Sigmoid colon (tissue), 7 donors: ENCODE data around the gene PAX5. TPM values are rescaled to one million over a fixed set of nuclear protein-coding genes. Genes with fewer than 3 reads are reported as not detected.

Experiments used
- DNase-seq: peaks from one replicate; pipeline ENCODE4 v3.0.0-alpha.2; 2019
- H3K27ac ChIP-seq, 4 donors: fragments of 200-600 bp; sonication (generic); one replicate each; pipeline ENCODE4 v1.5.1; 2016 to 2019; ENCODE audit warnings: mild to moderate bottlenecking in 1 of 4
- H3K27me3 ChIP-seq, 3 donors: fragments of 200-600 bp; sonication (generic); one replicate each; pipeline ENCODE4 v1.5.1; 2019; ENCODE audit warnings: mild to moderate bottlenecking in 1 of 3
- H3K36me3 ChIP-seq, 4 donors: fragments of 200-600 bp; sonication (generic); one replicate each; pipeline ENCODE4 v1.5.1; 2016 to 2019
- H3K4me1 ChIP-seq, 4 donors: fragments of 200-600 bp; sonication (generic); one replicate each; pipeline ENCODE4 v1.5.1; 2017 to 2019
- H3K4me3 ChIP-seq, 4 donors: fragments of 200-600 bp; sonication (generic); one replicate each; pipeline ENCODE4 v1.5.1; 2017 to 2019; ENCODE audit warnings: mild to moderate bottlenecking in 2 of 4, moderate library complexity in 1 of 4
- H3K9me3 ChIP-seq, 4 donors: fragments of 200-600 bp in 3 of 4; sonication (generic) in 3 of 4; one replicate each; pipeline versions ENCODE4 v1.5.1 to v1.6.1; 2013 to 2019
- CTCF ChIP-seq, 4 experiments: fragments of 450-650 bp in 3 of 4; fragments of 200-600 bp in 1 of 4; IDR thresholded peaks; one replicate each; pipeline ENCODE4 v1.5.1; 2016 to 2019; ENCODE audit warnings: antibody characterized with exemption in 4 of 4, mild to moderate bottlenecking in 3 of 4, moderate library complexity in 2 of 4
- EP300 ChIP-seq, 4 donors: sonication (generic); formaldehyde crosslinking; IDR thresholded peaks; one replicate each; pipeline ENCODE4 v1.6.1; 2017; ENCODE audit warnings: antibody characterized with exemption in 4 of 4
- POLR2A ChIP-seq, 2 donors: fragments of 450-650 bp; IDR thresholded peaks; one replicate each; pipeline ENCODE4 v1.6.1; 2016; ENCODE audit warnings: antibody characterized with exemption in 2 of 2, mild to moderate bottlenecking in 2 of 2, moderate library complexity in 2 of 2
- POLR2AphosphoS5 ChIP-seq, 4 donors: sonication (generic); formaldehyde crosslinking; IDR thresholded peaks; one replicate each; pipeline ENCODE4 v1.6.1; 2017; ENCODE audit warnings: antibody characterized with exemption in 4 of 4
- WGBS, 2 donors: extraction: QIAGEN DNeasy Blood & Tissue Kit; methylation state at CpG; one replicate each; pipeline ENCODE4 v1.1.7; 2013; 5-methylcytosine and 5-hydroxymethylcytosine counted together
- intact Hi-C: fragments of 100-400 bp; cut with DNase I; formaldehyde crosslinking; loops from one replicate; pipeline ENCODE4 v1.15.1; 2023
- polyA plus RNA-seq, 3 donors: library from polyadenylated mRNA; stranded (reverse); fragments of 200-250 nt; gene quantifications; one replicate each; pipeline ENCODE4 v1.2.3, GENCODE V29; 2013
- total RNA-seq, 4 donors: library from RNA; depleted of rRNA; stranded (reverse); fragments of >200 nt; gene quantifications; one replicate each; pipeline ENCODE4 v1.1.0, GENCODE V29; 2016
- donor health status: healthy with polysubstance abuse.
- donor health status: Bipolar disorder and iron deficiency.
- donor health status: healthy.

PAX5 gene
- total and polyA plus RNA-seq, 7 donors: under 0.01 to 20.1 (median 0.23) TPM; not detected in 4

- TF ChIP-seq EP300 (IDR thresholded peaks at IDR 0.05): no peak
- no peak for TF ChIP-seq POLR2A (IDR thresholded peaks at IDR 0.05)
- TF ChIP-seq CTCF (IDR thresholded peaks at IDR 0.05): no peak
- H3K27me3 ChIP-seq: peaks cover 0 to 73% (median 17%) of the 10 kb centered on the region in 3 donors
- WGBS, 2 donors: 64 to 79% methylated on average over 19 of the region's 19 CpGs
- no peak for DNase-seq
- no peak overlapping the region for H3K27ac ChIP-seq
- no peaks in the 10 kb centered on the region for H3K36me3 ChIP-seq
- peaks cover 2 to 7% (median 5%) of the 10 kb centered on the region in 4 donors for H3K9me3 ChIP-seq
- H3K4me1 ChIP-seq: no peaks in the 10 kb centered on the region
- intact Hi-C loops: no loop called here
- no peak overlapping the region for H3K4me3 ChIP-seq
Measured at GRCh38 chr9:36993933-36994764, 39.9 kb downstream of the PAX5 start.

- Histone ChIP-seq H3K4me3 (no peak overlapping the region), H3K27ac (no peak overlapping the region), H3K36me3 (no peaks in the 10 kb centered on the region), H3K9me3 (peaks cover 2 to 7% (median 5%) of the 10 kb centered on the region in 4 donors), H3K27me3 (peaks cover 0 to 87% (median 17%) of the 10 kb centered on the region in 3 donors), H3K4me1 (no peaks in the 10 kb centered on the region)
- no peak for DNase-seq
- WGBS, 2 donors: 55 to 60% methylated on average over 7 of the region's 7 CpGs
- intact Hi-C loops: no loop called here
- TF ChIP-seq EP300 (IDR thresholded peaks at IDR 0.05) (no peak), CTCF (IDR thresholded peaks at IDR 0.05) (no peak), POLR2A (IDR thresholded peaks at IDR 0.05) (no peak)
Measured at GRCh38 chr9:36992501-36993316, 41.4 kb downstream of the PAX5 start.

- no peak overlapping the region for H3K27ac ChIP-seq
- intact Hi-C loops: no loop called here
- TF ChIP-seq POLR2AphosphoS5 (IDR thresholded peaks at IDR 0.05) (no peak), EP300 (IDR thresholded peaks at IDR 0.05) (no peak), POLR2A (IDR thresholded peaks at IDR 0.05) (no peak), CTCF (IDR thresholded peaks at IDR 0.05) (no peak)
- WGBS, 2 donors: 23 to 28% methylated on average over 6 of the region's 6 CpGs
- peaks cover 5 to 94% (median 22%) of the 10 kb centered on the region in 3 donors for H3K27me3 ChIP-seq
- H3K4me3 ChIP-seq: no peak overlapping the region
- no peak for DNase-seq
- H3K4me1 ChIP-seq: peaks cover 0 to 3% (median 2%) of the 10 kb centered on the region in 4 donors
- H3K36me3 ChIP-seq: no peaks in the 10 kb centered on the region
- H3K9me3 ChIP-seq: peaks cover 2 to 7% (median 5%) of the 10 kb centered on the region in 4 donors
Measured at GRCh38 chr9:36991516-36992134, 42.4 kb downstream of the PAX5 start.

- H3K36me3 ChIP-seq: no peaks in the 10 kb centered on the region
- DNase-seq: no peak
- H3K27me3 ChIP-seq: peaks cover 23 to 94% (median 32%) of the 10 kb centered on the region in 3 donors
- no peak overlapping the region for H3K4me3 ChIP-seq
- H3K4me1 ChIP-seq: peaks cover 0 to 11% (median 6%) of the 10 kb centered on the region in 4 donors
- intact Hi-C loops: no loop called here
- H3K9me3 ChIP-seq: peaks cover 2 to 7% (median 5%) of the 10 kb centered on the region in 4 donors
- TF ChIP-seq EP300 (IDR thresholded peaks at IDR 0.05): no peak
- no peak for TF ChIP-seq POLR2A (IDR thresholded peaks at IDR 0.05)
- no peak for TF ChIP-seq CTCF (IDR thresholded peaks at IDR 0.05)
- no peak for TF ChIP-seq POLR2AphosphoS5 (IDR thresholded peaks at IDR 0.05)
- WGBS, 2 donors: 31 to 38% methylated on average over 6 of the region's 6 CpGs
- H3K27ac ChIP-seq: no peak overlapping the region
Measured at GRCh38 chr9:36988848-36989247, 45.2 kb downstream of the PAX5 start.
